ENCODE results near the gene MMP28.

MMP28 gene

DNA sequence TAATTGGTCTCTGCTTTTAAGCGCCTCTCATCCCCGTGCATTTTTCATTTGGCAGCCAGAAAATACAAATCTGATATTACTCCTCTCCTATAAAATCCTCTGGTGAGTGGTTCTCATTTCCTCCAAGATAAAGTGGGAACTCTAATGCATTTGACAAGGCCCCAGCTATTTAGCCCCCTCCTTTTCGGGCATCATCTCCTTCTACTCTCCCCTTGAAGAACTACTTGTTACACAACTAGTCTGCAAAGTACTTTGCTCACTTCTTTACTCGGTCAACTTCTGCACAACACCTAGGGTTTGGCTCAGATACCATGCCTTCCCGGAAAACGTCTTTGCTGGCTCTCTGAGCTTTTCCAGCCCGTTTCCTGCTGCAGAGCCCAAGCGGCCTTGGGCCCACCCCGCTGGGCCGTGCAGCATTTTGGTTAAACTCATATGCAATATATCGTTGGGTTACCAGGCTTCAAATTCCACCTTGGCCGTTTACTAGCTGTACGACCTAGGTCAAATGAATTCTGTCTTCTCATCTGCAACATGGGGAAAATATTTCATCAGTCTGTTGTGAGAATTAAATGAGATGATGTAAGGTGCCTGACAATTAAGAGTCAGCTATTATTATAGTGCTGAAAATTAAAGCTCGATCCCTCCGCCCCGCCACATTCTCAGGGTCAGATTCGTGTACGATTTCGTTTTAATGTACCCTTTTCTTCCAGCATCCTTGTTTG is 13.0 kb upstream of the MMP28 start:
- peaks cover 29% of the 10 kb centered on the region for H4K20me1 ChIP-seq (ENCODE audit: low read depth, low read length)
- no peaks in the 10 kb centered on the region for H3K27me3 ChIP-seq (ENCODE audit: low read length)
- no peaks in the 10 kb centered on the region for H3K9me2 ChIP-seq (replicated peaks; ENCODE audit: insufficient read depth, low read length)
- H3K36me3 ChIP-seq (ENCODE audit: low read length): peaks cover 8% of the 10 kb centered on the region
- H3K4me2 ChIP-seq (ENCODE audit: low read depth, low read length, poor library complexity, severe bottlenecking): peak overlapping the region; percentile 73
- H3K9ac ChIP-seq (ENCODE audit: low read length): peak overlapping the region; percentile 84
- TF ChIP-seq EZH2phosphoT487 (conservative IDR thresholded peaks at IDR 0.05; ENCODE audit: low read length): no peak
- TF ChIP-seq, protein P1, sequence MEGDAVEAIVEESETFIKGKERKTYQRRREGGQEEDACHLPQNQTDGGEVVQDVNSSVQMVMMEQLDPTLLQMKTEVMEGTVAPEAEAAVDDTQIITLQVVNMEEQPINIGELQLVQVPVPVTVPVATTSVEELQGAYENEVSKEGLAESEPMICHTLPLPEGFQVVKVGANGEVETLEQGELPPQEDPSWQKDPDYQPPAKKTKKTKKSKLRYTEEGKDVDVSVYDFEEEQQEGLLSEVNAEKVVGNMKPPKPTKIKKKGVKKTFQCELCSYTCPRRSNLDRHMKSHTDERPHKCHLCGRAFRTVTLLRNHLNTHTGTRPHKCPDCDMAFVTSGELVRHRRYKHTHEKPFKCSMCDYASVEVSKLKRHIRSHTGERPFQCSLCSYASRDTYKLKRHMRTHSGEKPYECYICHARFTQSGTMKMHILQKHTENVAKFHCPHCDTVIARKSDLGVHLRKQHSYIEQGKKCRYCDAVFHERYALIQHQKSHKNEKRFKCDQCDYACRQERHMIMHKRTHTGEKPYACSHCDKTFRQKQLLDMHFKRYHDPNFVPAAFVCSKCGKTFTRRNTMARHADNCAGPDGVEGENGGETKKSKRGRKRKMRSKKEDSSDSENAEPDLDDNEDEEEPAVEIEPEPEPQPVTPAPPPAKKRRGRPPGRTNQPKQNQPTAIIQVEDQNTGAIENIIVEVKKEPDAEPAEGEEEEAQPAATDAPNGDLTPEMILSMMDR (IDR thresholded peaks at IDR 0.05; ENCODE audit: insufficient read depth, low read length, poor library complexity, severe bottlenecking): no peak
- H2AFZ ChIP-seq (ENCODE audit: low read depth, low read length, severe bottlenecking): peak overlapping the region; percentile 74
- H3K4me3 ChIP-seq (ENCODE audit: insufficient read depth, low read length, poor library complexity, severe bottlenecking): peak overlapping the region; percentile 96
- peaks cover 41% of the 10 kb centered on the region for H3K79me2 ChIP-seq (ENCODE audit: insufficient read depth, low read length)
- H3K9me3 ChIP-seq (ENCODE audit: insufficient read depth, low read length): no peaks in the 10 kb centered on the region
- H3F3A ChIP-seq (ENCODE audit: insufficient read depth): peaks cover 17% of the 10 kb centered on the region
- H3K27ac ChIP-seq (ENCODE audit: low read depth, low read length): peak overlapping the region; percentile 86

DNA sequence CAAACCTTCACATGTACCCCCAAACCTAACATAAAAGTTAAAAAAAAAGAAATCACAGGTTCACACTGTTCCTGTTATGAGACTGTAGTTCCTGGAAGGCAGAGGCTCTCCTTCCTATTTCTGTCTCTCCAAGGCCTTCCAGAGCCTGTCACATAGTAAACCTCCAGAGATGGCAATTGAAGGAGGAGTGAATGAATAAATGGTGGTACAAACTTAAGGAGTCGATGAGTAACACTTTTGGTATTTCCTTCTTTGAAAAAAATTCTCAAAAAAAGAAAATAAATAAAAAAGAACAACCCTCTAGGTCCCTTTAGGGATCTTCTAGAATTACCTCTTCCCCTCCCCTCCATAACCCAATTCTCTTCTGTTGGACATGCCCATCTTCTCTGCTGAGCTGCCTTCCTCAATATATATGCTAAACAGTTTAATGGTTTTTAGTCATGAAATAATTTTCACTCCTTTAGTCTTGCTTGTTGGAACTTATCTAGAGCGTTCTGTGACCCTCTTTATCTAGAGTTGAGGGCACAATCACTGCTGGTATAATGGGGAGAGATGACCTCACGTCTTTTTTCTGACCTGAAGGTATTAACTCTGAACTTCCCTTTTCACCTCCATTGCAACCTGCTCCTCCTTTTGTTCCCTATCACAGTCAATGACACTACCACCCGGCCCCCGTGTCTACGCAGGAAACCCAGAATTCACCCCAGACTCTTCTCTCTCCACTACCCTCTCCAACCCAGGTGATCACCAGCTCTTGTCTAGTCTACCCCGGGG is 12.1 kb upstream of the MMP28 start:
- Histone ChIP-seq H3K9me3 (ENCODE audit: insufficient read depth, low read length) (no peaks in the 10 kb centered on the region), H3K9ac (ENCODE audit: low read length) (peak overlapping the region; percentile 84; the same call in 1 of the 2 replicates), H3K27me3 (ENCODE audit: low read length) (no peaks in the 10 kb centered on the region), H3K27ac (ENCODE audit: low read depth, low read length) (no peak overlapping the region), H3F3A (ENCODE audit: insufficient read depth) (peaks cover 14% of the 10 kb centered on the region), H3K4me3 (ENCODE audit: insufficient read depth, low read length, poor library complexity, severe bottlenecking) (no peak overlapping the region), H4K20me1 (ENCODE audit: low read depth, low read length) (peaks cover 22% of the 10 kb centered on the region), H3K36me3 (ENCODE audit: low read length) (peaks cover 8% of the 10 kb centered on the region), H3K79me2 (ENCODE audit: insufficient read depth, low read length) (peaks cover 33% of the 10 kb centered on the region), H2AFZ (ENCODE audit: low read depth, low read length, severe bottlenecking) (no peak overlapping the region), H3K4me2 (ENCODE audit: low read depth, low read length, poor library complexity, severe bottlenecking) (peak overlapping the region; percentile 73), H3K9me2 (replicated peaks; ENCODE audit: insufficient read depth, low read length) (no peaks in the 10 kb centered on the region)
- TF ChIP-seq, protein P1 (IDR thresholded peaks at IDR 0.05; ENCODE audit: insufficient read depth, low read length, poor library complexity, severe bottlenecking): no peak
- no peak for TF ChIP-seq EZH2phosphoT487 (conservative IDR thresholded peaks at IDR 0.05; ENCODE audit: low read length)

DNA sequence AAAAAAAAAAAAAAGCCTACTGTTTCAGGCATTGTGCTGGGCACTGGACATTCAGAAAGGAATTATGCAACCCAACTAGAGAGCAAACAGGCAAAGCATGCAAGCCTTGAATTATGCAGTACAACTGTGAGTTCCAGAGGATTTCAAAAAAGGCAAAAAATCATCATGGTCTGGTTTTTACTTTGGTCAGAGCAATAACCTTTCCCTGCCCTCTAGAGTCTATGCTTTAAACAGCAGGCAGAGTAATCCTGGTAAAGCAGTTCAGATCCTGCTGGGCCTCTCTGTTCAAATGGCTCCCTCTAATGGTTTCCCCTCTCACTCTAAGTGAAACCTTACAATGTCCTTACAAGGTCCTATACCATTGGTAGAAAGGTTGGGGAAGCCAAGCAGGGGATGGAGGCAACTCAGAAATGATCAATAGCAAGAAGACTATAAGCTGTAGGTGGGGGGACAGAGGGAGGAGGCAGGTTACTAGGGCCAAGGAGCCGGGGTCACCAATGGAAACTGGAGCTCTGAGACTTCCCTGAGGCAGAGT is 9.3 kb upstream of the MMP28 start:
- no peaks in the 10 kb centered on the region for H3K36me3 ChIP-seq (ENCODE audit: low read length)
- H3K27me3 ChIP-seq (ENCODE audit: low read length): no peaks in the 10 kb centered on the region
- no peak overlapping the region for H3K4me3 ChIP-seq (ENCODE audit: insufficient read depth, low read length, poor library complexity, severe bottlenecking)
- H2AFZ ChIP-seq (ENCODE audit: low read depth, low read length, severe bottlenecking): no peak overlapping the region
- H4K20me1 ChIP-seq (ENCODE audit: low read depth, low read length): no peaks in the 10 kb centered on the region
- H3K79me2 ChIP-seq (ENCODE audit: insufficient read depth, low read length): peaks cover 4% of the 10 kb centered on the region
- no peaks in the 10 kb centered on the region for H3K9me2 ChIP-seq (replicated peaks; ENCODE audit: insufficient read depth, low read length)
- H3K9ac ChIP-seq (ENCODE audit: low read length): no peak overlapping the region
- no peak overlapping the region for H3K4me2 ChIP-seq (ENCODE audit: low read depth, low read length, poor library complexity, severe bottlenecking)
- no peak overlapping the region for H3K27ac ChIP-seq (ENCODE audit: low read depth, low read length)
- no peaks in the 10 kb centered on the region for H3K9me3 ChIP-seq (ENCODE audit: insufficient read depth, low read length)
- no peaks in the 10 kb centered on the region for H3F3A ChIP-seq (ENCODE audit: insufficient read depth)
- TF ChIP-seq, protein P1 (IDR thresholded peaks at IDR 0.05; ENCODE audit: insufficient read depth, low read length, poor library complexity, severe bottlenecking): peak; percentile 84
- TF ChIP-seq EZH2phosphoT487 (conservative IDR thresholded peaks at IDR 0.05; ENCODE audit: low read length): no peak
